HG03354 (cell line): ENCODE data around the gene FSIP1.

Experiments used
- ATAC-seq: cut with Tn5 transposase; IDR thresholded peaks from one replicate; pipeline ENCODE4 v1.9.1; 2021; ENCODE audit warnings: mild to moderate bottlenecking; ENCODE audit not compliant: unreplicated experiment, poor library complexity, severe bottlenecking

FSIP1 gene

GRCh38 chr15:39793923-39794322, 11.3 kb upstream of the FSIP1 start:
- ATAC-seq, result no peak

GRCh38 chr15:39792844-39793335, 10.2 kb upstream of the FSIP1 start:
- ATAC-seq, result no peak

- no peak for ATAC-seq
These were observed 9.6 kb upstream of the FSIP1 start for GRCh38 chr15:39792025-39792843.

GRCh38 chr15:39789736-39790135, 7.1 kb upstream of the FSIP1 start:
- no peak for ATAC-seq

GRCh38 chr15:39788800-39789565, 6.3 kb upstream of the FSIP1 start:
- ATAC-seq, result no peak

- no peak for ATAC-seq
These were observed 5.5 kb upstream of the FSIP1 start for GRCh38 chr15:39788108-39788507.

GRCh38 chr15:39787479-39787878, 4.8 kb upstream of the FSIP1 start:
- ATAC-seq, result no peak

- ATAC-seq, result no peak
These were observed 3.9 kb upstream of the FSIP1 start for GRCh38 chr15:39786447-39787056.

GRCh38 chr15:39785841-39786240, 3.2 kb upstream of the FSIP1 start:
- no peak for ATAC-seq

GRCh38 chr15:39785139-39785538, 2.5 kb upstream of the FSIP1 start:
- no peak for ATAC-seq

- no peak for ATAC-seq
These were observed 2.0 kb upstream of the FSIP1 start for GRCh38 chr15:39784638-39785037.

GRCh38 chr15:39784125-39784524, 1.5 kb upstream of the FSIP1 start:
- ATAC-seq, result no peak

- ATAC-seq, result no peak
These were observed 691 bp upstream of the FSIP1 start for GRCh38 chr15:39783244-39783820.

GRCh38 chr15:39781967-39782302, 706 bp downstream of the FSIP1 start:
- ATAC-seq, result no peak

GRCh38 chr15:39781147-39781966, 1.3 kb downstream of the FSIP1 start:
- no peak for ATAC-seq

GRCh38 chr15:39778021-39778420, 4.6 kb downstream of the FSIP1 start:
- ATAC-seq, result no peak

- ATAC-seq, result no peak
These were observed 5.1 kb downstream of the FSIP1 start for GRCh38 chr15:39777496-39777895.

GRCh38 chr15:39776068-39776467, 6.6 kb downstream of the FSIP1 start:
- ATAC-seq, result no peak

- peak; percentile 64 for ATAC-seq
These were observed 7.9 kb downstream of the FSIP1 start for GRCh38 chr15:39774688-39775267.
